GM21528 (cell line): ENCODE results near the gene SDK1.
"Not testable (repeated sequence)": the region's sequence is repeated elsewhere in the genome, so short reads cannot be mapped to it uniquely, and the experiment has no call there.

Source experiments
- ATAC-seq: cut with Tn5 transposase; IDR thresholded peaks from one replicate; pipeline ENCODE4 v1.9.1; 2021; ENCODE audit warnings: mild to moderate bottlenecking, moderate library complexity; ENCODE audit not compliant: unreplicated experiment, low FRiP score

The SDK1 gene

GRCh38 chr7:3573151-3573550 is 272.1 kb downstream of the SDK1 start:
- ATAC-seq: no peak

- no peak for ATAC-seq
Observed at GRCh38 chr7:3574386-3574785, 273.3 kb downstream of the SDK1 start.

GRCh38 chr7:3575753-3576531 is 274.9 kb downstream of the SDK1 start:
- no peak for ATAC-seq

GRCh38 chr7:3578399-3578798 is 277.3 kb downstream of the SDK1 start:
- no peak for ATAC-seq

- no peak for ATAC-seq
Observed at GRCh38 chr7:3579638-3580219, 278.7 kb downstream of the SDK1 start.

- ATAC-seq: not testable (repeated sequence)
Observed at GRCh38 chr7:3582145-3582544, 281.1 kb downstream of the SDK1 start.

GRCh38 chr7:3585826-3586225 is 284.8 kb downstream of the SDK1 start:
- ATAC-seq: no peak

- no peak for ATAC-seq
Observed at GRCh38 chr7:3588341-3588740, 287.3 kb downstream of the SDK1 start.

GRCh38 chr7:3589752-3590151 is 288.7 kb downstream of the SDK1 start:
- no peak for ATAC-seq

- no peak for ATAC-seq
Observed at GRCh38 chr7:3591219-3591618, 290.2 kb downstream of the SDK1 start.

- ATAC-seq: no peak
Observed at GRCh38 chr7:3591944-3592343, 290.9 kb downstream of the SDK1 start.

- ATAC-seq: no peak
Observed at GRCh38 chr7:3592401-3593134, 291.5 kb downstream of the SDK1 start.

GRCh38 chr7:3594901-3595300 is 293.8 kb downstream of the SDK1 start:
- ATAC-seq: no peak

- no peak for ATAC-seq
Observed at GRCh38 chr7:3598854-3599253, 297.8 kb downstream of the SDK1 start.

GRCh38 chr7:3605222-3605621 is 304.2 kb downstream of the SDK1 start:
- ATAC-seq: no peak

- no peak for ATAC-seq
Observed at GRCh38 chr7:3606436-3606835, 305.4 kb downstream of the SDK1 start.

GRCh38 chr7:3607847-3608246 is 306.8 kb downstream of the SDK1 start:
- ATAC-seq: no peak

GRCh38 chr7:3616306-3616705 is 315.3 kb downstream of the SDK1 start:
- no peak for ATAC-seq

- no peak for ATAC-seq
Observed at GRCh38 chr7:3630081-3630480, 329.0 kb downstream of the SDK1 start.

- no peak for ATAC-seq
Observed at GRCh38 chr7:3634396-3634795, 333.3 kb downstream of the SDK1 start.

GRCh38 chr7:3636131-3636860 is 335.2 kb downstream of the SDK1 start:
- no peak for ATAC-seq
